Common myeloid progenitor, CD34-positive (primary cell): ENCODE measurements around the gene SLIT3.

Experiments used
- CTCF ChIA-PET: fragments of 350-600 bp; sonication (Branson Sonifier 250); formaldehyde crosslinking; loops from one replicate; lab custom pipeline; 2021; ENCODE audit warnings: antibody characterized with exemption; lab: Charles Lee
- POLR2A ChIA-PET: fragments of 350-600 bp; sonication (Branson Sonifier 250); formaldehyde crosslinking; loops from one replicate; lab custom pipeline; 2021; ENCODE audit warnings: antibody characterized with exemption; lab: Charles Lee
- DNase-seq, 3 donors: peaks; one replicate each; pipeline versions ENCODE4 v3.0.0 to v3.0.0-alpha.2; 2013
- H3K27ac ChIP-seq, 2 experiments: 1 replicate in 1 of 2; 2 replicates in 1 of 2; pipeline ENCODE4 v1.7.0; 2013; ENCODE audit warnings: inconsistent platforms in 2 of 2, low read length in 2 of 2, mild to moderate bottlenecking in 2 of 2, low read depth in 1 of 2, moderate library complexity in 1 of 2; ENCODE audit not compliant: severe bottlenecking in 2 of 2, insufficient read depth in 1 of 2, poor library complexity in 1 of 2
- H3K27me3 ChIP-seq, 5 experiments: replicated peaks in 2 of 5; 1 replicate in 3 of 5; 2 replicates in 2 of 5; pipeline versions ENCODE4 v1.6.1 to v1.7.0; 2013; ENCODE audit warnings: low read length in 4 of 5, mild to moderate bottlenecking in 2 of 5, moderate library complexity in 2 of 5, inconsistent platforms in 1 of 5; ENCODE audit not compliant: insufficient read depth in 5 of 5, control insufficient read depth in 4 of 5
- H3K36me3 ChIP-seq, 4 experiments: 1 replicate in 2 of 4; 2 replicates in 2 of 4; pipeline versions ENCODE4 v1.6.1 to v1.7.0; 2013; ENCODE audit warnings: low read length in 3 of 4, control low read depth in 1 of 4, mild to moderate bottlenecking in 1 of 4; ENCODE audit not compliant: control insufficient read depth in 4 of 4, insufficient read depth in 4 of 4
- H3K4me1 ChIP-seq, 4 experiments: 1 replicate in 3 of 4; 2 replicates in 1 of 4; pipeline versions ENCODE4 v1.6.1 to v1.7.1; 2013; ENCODE audit warnings: low read length in 3 of 4, mild to moderate bottlenecking in 3 of 4, control low read depth in 1 of 4, inconsistent platforms in 1 of 4, moderate library complexity in 1 of 4; ENCODE audit not compliant: control insufficient read depth in 4 of 4, insufficient read depth in 4 of 4; ENCODE audit errors: control extremely low read depth in 1 of 4
- H3K4me3 ChIP-seq, 7 experiments: 1 replicate in 4 of 7; 2 replicates in 3 of 7; pipeline versions ENCODE4 v1.5.1 to v1.7.0; 2013; ENCODE audit warnings: mild to moderate bottlenecking in 7 of 7, low read length in 6 of 7, moderate library complexity in 6 of 7, inconsistent platforms in 2 of 7, low read depth in 2 of 7, control low read depth in 1 of 7; ENCODE audit not compliant: insufficient read depth in 4 of 7, control insufficient read depth in 1 of 7; ENCODE audit errors: extremely low read depth in 1 of 7
- H3K9me3 ChIP-seq, 5 experiments: 1 replicate in 4 of 5; 2 replicates in 1 of 5; pipeline versions ENCODE4 v1.6.1 to v1.7.1; 2013; ENCODE audit warnings: low read length in 4 of 5, mild to moderate bottlenecking in 2 of 5, inconsistent platforms in 1 of 5, low read depth in 1 of 5, moderate library complexity in 1 of 5; ENCODE audit not compliant: control insufficient read depth in 4 of 5, insufficient read depth in 2 of 5; ENCODE audit errors: control extremely low read depth in 1 of 5
- WGBS: methylation state at CpG from one replicate; pipeline ENCODE4 v1.1.5; 2013; ENCODE audit not compliant: insufficient coverage; 5-methylcytosine and 5-hydroxymethylcytosine counted together

The SLIT3 gene

DNA sequence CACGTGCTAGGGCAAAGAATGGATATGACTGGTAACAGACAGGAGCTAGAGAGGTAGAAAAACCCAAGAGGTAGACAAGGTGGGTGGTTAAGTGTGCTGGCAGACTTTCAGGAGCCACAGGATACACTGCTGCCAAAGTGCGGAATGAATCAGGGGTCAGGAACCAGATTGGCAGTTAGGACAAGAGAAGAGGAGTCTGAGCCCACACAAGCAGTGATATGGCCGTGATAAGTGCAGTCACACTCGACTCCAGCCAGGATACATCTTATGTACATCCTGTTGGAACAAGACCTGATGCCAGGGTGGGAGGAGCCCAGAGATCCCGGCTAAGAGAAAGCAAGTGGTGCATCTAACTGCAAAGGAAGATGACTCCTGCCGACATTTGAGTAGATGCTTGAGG is 10.0 kb downstream of the SLIT3 start:
- H3K9me3 ChIP-seq, result no peaks in the 10 kb centered on the region
- H3K36me3 ChIP-seq, result no peaks in the 10 kb centered on the region
- no peak for DNase-seq
- peaks cover 0 to 22% (median 2%) of the 10 kb centered on the region in 5 experiments for H3K27me3 ChIP-seq
- H3K4me1 ChIP-seq, result no peaks in the 10 kb centered on the region
- H3K27ac ChIP-seq, result no peak overlapping the region
- 76% methylated on average over 6 of the region's 6 CpGs for WGBS
- CTCF ChIA-PET, result no interaction called here
- no peak overlapping the region for H3K4me3 ChIP-seq
- POLR2A ChIA-PET, result no interaction called here

GRCh38 chr5:169289520-169289919 is 11.4 kb downstream of the SLIT3 start:
- no peak for DNase-seq
- Histone ChIP-seq H3K9me3 (peaks cover 0 to 3% (median 0%) of the 10 kb centered on the region in 5 experiments), H3K27ac (no peak overlapping the region), H3K27me3 (peaks cover 0 to 17% (median 2%) of the 10 kb centered on the region in 5 experiments), H3K4me3 (no peak overlapping the region), H3K4me1 (no peaks in the 10 kb centered on the region), H3K36me3 (no peaks in the 10 kb centered on the region)
- POLR2A ChIA-PET, result no interaction called here
- CTCF ChIA-PET, result interaction anchor here (1.4 kb wide), 1 partner anchor 25 kb away, joined by 4 read pairs; no protein-coding TSS in a partner anchor
- 71% methylated on average over 2 of the region's 2 CpGs for whole genome bisulfite sequencing

- CTCF ChIA-PET, result interaction anchor here (1.4 kb wide), 1 partner anchor 23 kb away, joined by 4 read pairs; no protein-coding TSS in a partner anchor
- 67% methylated on average over 1 of the region's 1 CpG for WGBS
These were observed 12.6 kb downstream of the SLIT3 start for GRCh38 chr5:169288066-169288930.

DNA sequence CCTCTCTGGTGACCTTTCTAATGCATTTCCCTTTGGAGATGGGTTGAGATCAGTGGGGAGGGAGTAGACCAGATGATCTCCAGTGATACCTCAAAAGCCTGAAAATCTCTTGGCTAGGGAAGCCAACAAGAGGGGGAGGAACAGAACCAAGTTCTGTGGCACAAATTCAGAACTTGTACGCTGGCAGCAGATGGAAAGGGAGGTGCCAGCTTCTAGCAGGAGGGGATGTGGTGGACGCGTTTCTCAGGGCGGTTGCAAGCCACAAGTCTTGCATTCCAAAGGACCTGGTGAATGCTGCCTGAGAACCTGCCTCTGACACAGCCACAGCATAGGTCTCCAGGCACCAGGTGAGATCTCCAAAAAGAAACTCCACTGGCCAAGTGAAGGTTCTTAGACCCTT is 13.4 kb downstream of the SLIT3 start:
- Histone ChIP-seq H3K4me3 (no peak overlapping the region), H3K27me3 (peaks cover 0 to 17% (median 2%) of the 10 kb centered on the region in 5 experiments), H3K36me3 (no peaks in the 10 kb centered on the region), H3K4me1 (no peaks in the 10 kb centered on the region), H3K27ac (no peak overlapping the region), H3K9me3 (peaks cover 0 to 3% (median 0%) of the 10 kb centered on the region in 5 experiments)
- no peak for DNase-seq
- ChIA-PET CTCF (no interaction called here), POLR2A (no interaction called here)
- 80% methylated on average over 1 of the region's 4 CpGs for WGBS

More at GRCh38 chr5:169288066-169288930, 12.6 kb downstream of the SLIT3 start:
- Histone ChIP-seq H3K36me3 (no peaks in the 10 kb centered on the region), H3K27ac (no peak overlapping the region), H3K4me1 (no peaks in the 10 kb centered on the region), H3K9me3 (peaks cover 0 to 3% (median 0%) of the 10 kb centered on the region in 5 experiments), H3K4me3 (no peak overlapping the region), H3K27me3 (peaks cover 0 to 17% (median 2%) of the 10 kb centered on the region in 5 experiments)
- no peak for DNase-seq
- POLR2A ChIA-PET, result no interaction called here

GRCh38 chr5:169286572-169287300 is 14.2 kb downstream of the SLIT3 start:
- H3K9me3 ChIP-seq, result peaks cover 0 to 3% (median 0%) of the 10 kb centered on the region in 5 experiments
- no peak overlapping the region for H3K27ac ChIP-seq
- 99% methylated on average over 10 of the region's 11 CpGs for WGBS
- DNase-seq, result no peak
- ChIA-PET CTCF (no interaction called here), POLR2A (no interaction called here)
- H3K27me3 ChIP-seq, result peaks cover 0 to 16% (median 2%) of the 10 kb centered on the region in 5 experiments
- no peak overlapping the region for H3K4me3 ChIP-seq
- H3K36me3 ChIP-seq, result no peaks in the 10 kb centered on the region
- H3K4me1 ChIP-seq, result no peaks in the 10 kb centered on the region

- ChIA-PET POLR2A (no interaction called here), CTCF (no interaction called here)
- WGBS, result 95% methylated on average over 6 of the region's 6 CpGs
- no peak for DNase-seq
- H3K4me3 ChIP-seq, result no peak overlapping the region
- H3K36me3 ChIP-seq, result no peaks in the 10 kb centered on the region
- H3K27me3 ChIP-seq, result peaks cover 0 to 13% (median 2%) of the 10 kb centered on the region in 5 experiments
- peaks cover 0 to 3% (median 0%) of the 10 kb centered on the region in 5 experiments for H3K9me3 ChIP-seq
- no peaks in the 10 kb centered on the region for H3K4me1 ChIP-seq
- H3K27ac ChIP-seq, result no peak overlapping the region
These were observed 17.1 kb downstream of the SLIT3 start for GRCh38 chr5:169283887-169284286.
